Psoas muscle (tissue), 8 donors: ENCODE measurements around the gene NMRK2. TPM values are rescaled to one million over a fixed set of nuclear protein-coding genes. Genes with fewer than 3 reads are reported as not detected.
"Not testable (repeated sequence)": the region's sequence is repeated elsewhere in the genome, so short reads cannot be mapped to it uniquely, and the experiment has no call there.

Experiments used
- ATAC-seq, 4 donors: fragments of 200-7000 bp; cut with Tn5 transposase; one replicate each; pipeline ENCODE4 v1.9.1; 2020; ENCODE audit warnings: moderate library complexity in 3 of 4, mild to moderate bottlenecking in 2 of 4
- DNase-seq, 2 donors: peaks; one replicate each; pipeline ENCODE4 v3.0.0-alpha.2; 2020
- H3K27ac ChIP-seq: fragments of 200-600 bp; one replicate; pipeline ENCODE4 v1.8.0; 2022
- H3K27me3 ChIP-seq, 3 donors: fragments of 200-600 bp in 1 of 3; one replicate each; pipeline versions ENCODE4 v1.6.1 to v1.8.0; 2013 to 2022; ENCODE audit warnings: low read length in 2 of 3, mild to moderate bottlenecking in 2 of 3, moderate library complexity in 1 of 3; ENCODE audit not compliant: insufficient read depth in 3 of 3
- H3K36me3 ChIP-seq, 2 donors: fragments of 200-600 bp in 1 of 2; one replicate each; pipeline versions ENCODE4 v1.6.1 to v1.8.0; 2013 to 2022; ENCODE audit warnings: low read depth in 1 of 2, mild to moderate bottlenecking in 1 of 2, moderate library complexity in 1 of 2; ENCODE audit not compliant: insufficient read depth in 1 of 2
- H3K4me1 ChIP-seq: fragments of 200-600 bp; one replicate; pipeline ENCODE4 v1.8.0; 2022
- H3K4me3 ChIP-seq: fragments of 200-600 bp; one replicate; pipeline ENCODE4 v1.8.0; 2022; ENCODE audit warnings: mild to moderate bottlenecking
- H3K9me3 ChIP-seq: fragments of 200-600 bp; one replicate; pipeline ENCODE4 v1.8.0; 2022
- CTCF ChIP-seq: fragments of 200-600 bp; IDR thresholded peaks from one replicate; pipeline ENCODE4 v1.8.0; 2022; ENCODE audit warnings: antibody characterized with exemption
- WGBS, 3 donors: extraction: QIAGEN DNeasy Blood & Tissue Kit; methylation state at CpG; one replicate each; pipeline versions ENCODE4 v1.1.6 to v1.1.7; 2013; 5-methylcytosine and 5-hydroxymethylcytosine counted together
- intact Hi-C, 2 donors: fragments of 100-400 bp; cut with DNase I; formaldehyde crosslinking; loops; one replicate each; pipeline versions ENCODE4 v1.11.0 to v1.14.2; 2022
- polyA plus RNA-seq, 3 donors: library from polyadenylated mRNA; stranded (reverse); fragments of 200-250 nt; gene quantifications; one replicate each; pipeline ENCODE4 v1.2.3, GENCODE V29; 2013
- total RNA-seq, 4 donors: library from RNA; stranded (reverse); fragmentation: NEBNext Ultra II Directional in 2 of 4; extraction: Animal tissue kit (Norgen Biotek cat#: 25700) in 2 of 4; gene quantifications; one replicate each; pipeline versions ENCODE4 v1.2.1 to v1.2.4, GENCODE V29; 2021 to 2023
- donor health status: healthy with polysubstance abuse.
- donor health status: DM: no; HTN: no; CAD: no; lungs with moderate emphysema.
- donor health status: Bipolar disorder and iron deficiency.
- donor health status: healthy.
- donor health status: DM: yes; HTN: yes; CAD: no.
- donor health status: DM: no; HTN: no; CAD: no.
- donor health status: DM: no; HTN: no; CAD: no.
- donor health status: DM: yes; HTN: yes; CAD: no.

Gene NMRK2
- total and polyA plus RNA-seq, 7 donors = 9.0 to 755 (median 94.5) TPM

- Histone ChIP-seq H3K27ac (peak overlapping the region; percentile 65), H3K36me3 (peaks cover 14 to 95% of the 10 kb centered on the region in 2 donors), H3K9me3 (no peaks in the 10 kb centered on the region), H3K4me3 (no peak overlapping the region), H3K27me3 (no peaks in the 10 kb centered on the region), H3K4me1 (peaks cover 37% of the 10 kb centered on the region)
- intact Hi-C loops = no loop called here
- 72 to 88% (median 76%) methylated on average over 32 to 35 of the region's 35 CpGs for WGBS, 3 donors
- DNase-seq (peak in 1 of 2 donors; percentile 24), ATAC-seq (peak in 1 of 4 donors; percentile 5)
- no peak for TF ChIP-seq CTCF
Measured at GRCh38 chr19:3963458-3964255, 30.8 kb downstream of the NMRK2 start.

GRCh38 chr19:3964256-3965194 is 31.7 kb downstream of the NMRK2 start:
- Histone ChIP-seq H3K4me1 (peaks cover 44% of the 10 kb centered on the region), H3K27me3 (no peaks in the 10 kb centered on the region), H3K4me3 (no peak overlapping the region), H3K9me3 (no peaks in the 10 kb centered on the region), H3K36me3 (peaks cover 7 to 87% of the 10 kb centered on the region in 2 donors), H3K27ac (peak overlapping the region; percentile 99)
- TF ChIP-seq CTCF = no peak
- intact Hi-C loops = no loop called here
- DNase-seq = peak in 1 of 2 donors; percentile 24
- 84 to 90% (median 84%) methylated on average over 50 to 60 of the region's 60 CpGs for WGBS, 3 donors
- no peak for ATAC-seq

- intact Hi-C loops = no loop called here
- peaks cover 51% of the 10 kb centered on the region for H3K4me1 ChIP-seq
- peak overlapping the region; percentile 99 for H3K27ac ChIP-seq
- H3K4me3 ChIP-seq = peak overlapping the region; percentile 96
- H3K36me3 ChIP-seq = peaks cover 7 to 69% of the 10 kb centered on the region in 2 donors
- no peaks in the 10 kb centered on the region for H3K9me3 ChIP-seq
- no peak for TF ChIP-seq CTCF
- DNase-seq (peak in 1 of 2 donors; percentile 25), ATAC-seq (no peak)
- 67 to 82% (median 77%) methylated on average over 30 of the region's 30 CpGs for WGBS, 3 donors
- H3K27me3 ChIP-seq = no peaks in the 10 kb centered on the region
Measured at GRCh38 chr19:3966051-3967017, 33.5 kb downstream of the NMRK2 start.

- Histone ChIP-seq H3K27ac (peak overlapping the region; percentile 99), H3K36me3 (peaks cover 7 to 59% of the 10 kb centered on the region in 2 donors), H3K4me1 (peaks cover 47% of the 10 kb centered on the region), H3K4me3 (peak overlapping the region; percentile 96)
- H3K9me3 ChIP-seq, H3K27me3 ChIP-seq, intact Hi-C loops, ATAC-seq: not testable (repeated sequence)
- WGBS, 3 donors = 85 to 88% (median 87%) methylated on average over 12 of the region's 12 CpGs
- DNase-seq = peak in 1 of 2 donors; percentile 19
Measured at GRCh38 chr19:3967983-3968382, 35.1 kb downstream of the NMRK2 start.
